Endodermal cell (in vitro differentiated cells): ENCODE data around the gene FAM177A1. TPM values are rescaled to one million over a fixed set of nuclear protein-coding genes. Genes with fewer than 3 reads are reported as not detected.
A peak's percentile ranks its signal among the peaks of the same experiment; 100 is the strongest.

ENCODE experiments used
- DNase-seq: peaks from one replicate; pipeline ENCODE4 v3.0.0-alpha.2; 2017
- H3K27ac ChIP-seq: 2 replicates; pipeline ENCODE4 v1.5.1; 2013; ENCODE audit warnings: mild to moderate bottlenecking, low read depth, low read length, moderate library complexity
- H3K27me3 ChIP-seq: 2 replicates; pipeline ENCODE4 v1.6.1; 2013; ENCODE audit warnings: mild to moderate bottlenecking, low read length, moderate library complexity; ENCODE audit not compliant: insufficient read depth, control insufficient read depth, poor library complexity, severe bottlenecking
- H3K36me3 ChIP-seq: 2 replicates; pipeline ENCODE4 v1.7.0; 2013; ENCODE audit warnings: mild to moderate bottlenecking, low read length, moderate library complexity; ENCODE audit not compliant: control insufficient read depth, insufficient read depth
- H3K4me1 ChIP-seq: one replicate; pipeline ENCODE4 v1.7.0; 2013; ENCODE audit warnings: low read length; ENCODE audit not compliant: control insufficient read depth, insufficient read depth
- H3K4me3 ChIP-seq: 2 replicates; pipeline ENCODE4 v1.5.1; 2013; ENCODE audit warnings: mild to moderate bottlenecking, low read length, moderate library complexity
- H3K9ac ChIP-seq: 2 replicates; pipeline ENCODE4 v1.6.1; 2013; ENCODE audit warnings: mild to moderate bottlenecking, low read length, moderate library complexity; ENCODE audit not compliant: poor library complexity, severe bottlenecking; ENCODE audit errors: extremely low read depth
- H3K9me3 ChIP-seq: 2 replicates; pipeline ENCODE4 v1.6.1; 2013; ENCODE audit warnings: mild to moderate bottlenecking, low read length, moderate library complexity; ENCODE audit not compliant: control insufficient read depth
- H3K27ac Mint-ChIP-seq: 2 replicates; pipeline ENCODE4 v1.8.0; 2020; ENCODE audit warnings: mixed read lengths
- H3K27me3 Mint-ChIP-seq: 2 replicates; pipeline ENCODE4 v1.8.0; 2021; ENCODE audit warnings: mild to moderate bottlenecking, mixed read lengths; ENCODE audit not compliant: insufficient read depth
- H3K36me3 Mint-ChIP-seq: 2 replicates; pipeline ENCODE4 v1.8.0; 2020; ENCODE audit warnings: low read depth, mixed read lengths
- H3K4me1 Mint-ChIP-seq: 2 replicates; pipeline ENCODE4 v1.8.0; 2020; ENCODE audit warnings: mixed read lengths
- H3K4me3 Mint-ChIP-seq: 2 replicates; pipeline ENCODE4 v1.8.0; 2020; ENCODE audit warnings: mild to moderate bottlenecking, moderate library complexity, mixed read lengths
- H3K9me3 Mint-ChIP-seq: 2 replicates; pipeline ENCODE4 v1.8.0; 2020; ENCODE audit warnings: mild to moderate bottlenecking, mixed read lengths
- CTCF ChIP-seq: fragments of 200-600 bp; sonication (generic); conservative IDR thresholded peaks from 2 replicates; pipeline ENCODE4 v1.5.0; 2021; ENCODE audit warnings: antibody characterized with exemption, mild to moderate bottlenecking
- WGBS, 2 experiments: methylation state at CpG; one replicate each; pipeline versions ENCODE4 v1.1.5 to v1.1.7; 2013; ENCODE audit warnings: missing lambda C conversion rate in 2 of 2, mixed read lengths in 1 of 2; ENCODE audit not compliant: insufficient coverage in 1 of 2, insufficient read length in 1 of 2; 5-methylcytosine and 5-hydroxymethylcytosine counted together
- total RNA-seq, 2 donors: library from RNA; stranded (reverse); fragmentation: NEBNext Ultra II Directional in 1 of 2; extraction: Animal tissue kit (Norgen Biotek cat#: 25700) in 1 of 2; gene quantifications; 2 replicates in 1 of 2; 3 replicates in 1 of 2; pipeline ENCODE4 v1.2.1, GENCODE V29; 2021

FAM177A1 gene
- total RNA-seq, 2 donors from 2014 or later: 74.8 to 92.3 TPM

GRCh38 chr14:35124127-35124526, 78.1 kb downstream of the FAM177A1 start:
- 88 to 100% methylated on average over 1 of the region's 1 CpG for WGBS, 2 experiments
- peaks cover 19% of the 10 kb centered on the region for H3K4me1 Mint-ChIP-seq
- Histone ChIP-seq H3K4me1 (no peaks in the 10 kb centered on the region), H3K4me3 (peak overlapping the region; percentile 93), H3K9me3 (no peaks in the 10 kb centered on the region), H3K36me3 (peaks cover 32% of the 10 kb centered on the region), H3K27ac (no peak overlapping the region), H3K27me3 (no peaks in the 10 kb centered on the region), H3K9ac (no peak overlapping the region)
- no peaks in the 10 kb centered on the region for H3K27me3 Mint-ChIP-seq
- peaks cover 28% of the 10 kb centered on the region for H3K36me3 Mint-ChIP-seq
- H3K4me3 Mint-ChIP-seq: no peak overlapping the region
- no peaks in the 10 kb centered on the region for H3K9me3 Mint-ChIP-seq
- no peak overlapping the region for H3K27ac Mint-ChIP-seq
- DNase-seq: no peak
- TF ChIP-seq CTCF: no peak

Other genes starting within 250 kb of the FAM177A1 start
- 10 to 100 TPM; 22.3 to 23.3 TPM for gene BAZ1A, start 170.9 kb upstream of the FAM177A1 start, total RNA-seq
- 10 to 100 TPM; 58.3 to 80.3 TPM for gene SRP54, start 63.3 kb upstream of the FAM177A1 start, total RNA-seq
- gene PPP2R3C, start 75.7 kb downstream of the FAM177A1 start, total RNA-seq: 10 to 100 TPM; 18.6 to 36.8 TPM
- 10 to 100 TPM; 45.6 to 57.2 TPM for gene PRORP, start 76.3 kb downstream of the FAM177A1 start, total RNA-seq
- gene PSMA6, start 246.1 kb downstream of the FAM177A1 start, total RNA-seq: 100 to 1,000 TPM; 263 to 277 TPM